ENCODE data around the gene HEMK1.

Gene HEMK1

DNA sequence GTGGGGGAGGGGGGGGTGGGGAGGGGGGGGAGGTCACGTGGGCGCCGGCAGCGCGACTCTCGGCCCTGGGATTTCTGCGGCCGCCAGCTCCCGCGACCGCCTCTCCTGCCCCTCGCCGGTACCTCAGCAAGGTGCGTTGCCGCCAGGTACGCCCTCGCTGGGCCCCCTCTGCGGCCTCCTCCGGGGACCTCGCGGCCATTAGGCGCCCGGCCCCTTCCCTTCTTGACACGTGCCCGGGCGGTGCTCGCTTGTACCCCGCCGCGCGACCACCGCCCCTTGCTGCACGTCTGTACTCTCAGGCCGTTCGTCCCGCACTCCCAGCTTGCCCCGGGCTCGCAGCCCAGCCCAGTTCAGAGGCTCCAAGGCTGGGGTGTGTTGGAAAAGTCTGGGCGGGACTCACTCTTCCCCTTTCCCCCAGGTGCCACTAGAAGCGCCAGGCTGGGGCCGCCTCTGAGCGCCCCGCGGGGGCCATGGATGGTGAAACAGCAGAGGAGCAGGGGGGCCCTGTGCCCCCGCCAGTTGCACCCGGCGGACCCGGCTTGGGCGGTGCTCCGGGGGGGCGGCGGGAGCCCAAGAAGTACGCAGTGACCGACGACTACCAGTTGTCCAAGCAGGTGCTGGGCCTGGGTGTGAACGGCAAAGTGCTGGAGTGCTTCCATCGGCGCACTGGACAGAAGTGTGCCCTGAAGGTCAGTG, 47.9 kb downstream of the HEMK1 start, which contains the start of gene MAPKAPK3:
TSS of gene MAPKAPK3 (plus strand) at position 56 of the 696 bp plus-strand sequence. CDS start at position 471, 415 bp downstream.
- no peak for DNase-seq

DNA sequence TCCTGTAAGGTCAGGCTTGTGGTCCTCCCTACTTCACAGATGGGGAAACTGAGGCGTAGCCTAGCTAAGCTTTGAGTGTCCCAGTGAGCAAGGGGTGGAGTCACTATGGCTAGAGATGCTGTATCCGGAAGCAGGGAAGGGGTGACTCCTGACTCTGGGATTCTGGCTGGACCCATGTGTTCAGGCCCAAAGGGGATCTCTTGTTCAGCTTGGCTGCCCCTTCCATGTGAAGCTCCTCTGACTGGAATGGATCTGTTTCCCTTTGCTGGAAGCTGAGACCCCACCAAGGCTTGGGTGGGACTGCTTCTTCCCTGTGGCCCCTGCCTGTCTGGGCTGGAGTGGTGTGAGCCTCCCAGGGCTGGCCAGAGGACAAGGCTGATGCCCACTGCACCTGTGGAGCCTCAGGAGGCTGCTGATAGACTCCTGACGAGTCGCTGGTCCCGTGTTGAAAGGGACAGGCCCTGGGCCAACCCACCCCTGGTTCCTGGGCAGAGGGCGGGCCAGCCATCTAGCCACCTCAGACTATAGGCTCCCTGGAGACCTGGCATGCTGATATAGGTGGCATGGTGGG, 48.7 kb downstream of the HEMK1 start:
- no peak for DNase-seq

DNA sequence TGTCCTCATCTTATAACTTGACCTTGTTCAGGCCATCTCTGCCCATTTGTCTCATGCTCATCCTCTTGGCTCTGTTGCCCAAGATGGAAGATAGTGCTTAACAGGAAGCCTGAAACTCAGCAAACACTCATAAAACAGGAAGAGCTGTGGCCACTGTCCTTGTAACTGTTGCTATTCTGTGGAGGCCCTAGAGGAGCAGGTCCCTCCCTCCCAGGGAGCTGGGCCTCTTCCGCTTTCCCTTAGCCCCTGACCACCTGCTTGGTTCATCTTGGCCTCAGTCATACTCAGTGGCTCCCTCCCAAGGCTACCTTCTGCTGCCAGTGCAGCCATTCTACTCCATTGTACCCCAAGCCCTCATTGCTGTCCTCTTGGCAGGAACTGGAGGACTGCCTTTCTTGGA, 51.1 kb downstream of the HEMK1 start:
- DNase-seq, result no peak

DNA sequence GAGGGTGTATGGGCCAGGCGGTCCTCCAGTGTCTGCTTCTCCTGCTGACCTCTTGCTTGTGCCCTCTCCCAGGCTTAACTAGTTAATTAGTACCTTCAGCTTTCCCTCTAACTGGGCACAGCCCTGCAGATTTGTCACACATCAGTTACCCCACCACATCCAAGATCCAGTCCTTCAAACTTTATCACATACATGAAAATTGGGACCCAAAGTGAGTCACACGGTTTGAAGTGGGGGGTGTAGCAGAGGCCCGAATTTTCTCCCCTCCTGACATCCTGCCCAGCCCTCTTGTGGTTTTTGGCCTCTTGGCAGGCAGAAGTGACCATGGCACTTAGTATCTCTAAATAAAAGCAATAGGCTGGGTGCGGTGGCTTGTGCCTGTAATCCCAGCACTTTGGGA, 51.5 kb downstream of the HEMK1 start:
- no peak for DNase-seq

DNA sequence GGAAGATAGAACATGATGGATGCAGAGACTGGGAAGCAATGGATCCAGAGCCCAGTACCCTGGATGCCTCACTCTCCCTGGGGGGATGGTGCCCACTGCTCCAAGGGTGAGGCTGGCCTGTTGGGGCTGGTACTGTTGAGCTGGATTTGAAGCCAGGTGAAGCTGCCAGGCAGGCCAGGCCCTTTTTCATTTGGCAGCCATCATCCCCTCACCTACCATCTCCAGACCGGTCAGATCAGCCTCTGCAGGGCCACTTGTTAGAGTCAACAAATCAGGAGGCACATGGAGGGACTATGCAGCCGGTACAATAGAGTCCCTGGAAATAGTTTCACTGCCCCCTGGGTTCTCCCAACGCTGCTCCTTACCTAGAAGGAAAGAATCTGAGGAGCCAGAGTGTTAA, 53.6 kb downstream of the HEMK1 start:
- DNase-seq, result no peak

DNA sequence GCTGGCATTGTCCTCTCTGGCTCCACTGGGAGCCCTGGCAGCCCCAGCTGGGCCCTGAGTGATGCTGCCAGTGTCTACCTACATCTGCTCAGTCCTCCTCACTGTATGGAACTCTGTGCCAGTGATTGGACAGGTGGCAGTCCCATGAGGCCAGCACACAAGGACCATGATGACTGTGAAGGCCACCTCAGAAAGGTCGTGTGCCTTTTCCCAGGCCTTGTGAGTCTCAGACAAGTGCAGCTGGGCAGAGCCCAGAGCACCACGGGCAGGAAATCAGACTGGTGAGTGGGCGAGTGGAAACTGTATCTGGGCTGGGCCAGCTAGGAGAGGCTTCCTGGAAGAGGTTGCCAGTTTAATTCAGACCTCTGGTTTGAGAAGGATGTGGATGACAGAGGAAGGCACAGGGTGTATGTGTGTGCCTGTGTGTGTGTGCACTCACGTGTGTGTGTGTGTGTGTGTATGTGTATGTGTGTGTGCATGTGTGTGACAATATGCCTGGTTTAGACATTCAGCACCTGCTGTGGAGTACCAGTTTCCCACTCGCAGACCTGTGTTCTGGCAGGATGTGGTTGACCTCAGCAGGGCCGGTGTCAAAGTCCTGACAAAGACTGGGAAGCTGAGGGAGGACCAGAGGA, 54.6 kb downstream of the HEMK1 start:
- DNase-seq, result no peak

DNA sequence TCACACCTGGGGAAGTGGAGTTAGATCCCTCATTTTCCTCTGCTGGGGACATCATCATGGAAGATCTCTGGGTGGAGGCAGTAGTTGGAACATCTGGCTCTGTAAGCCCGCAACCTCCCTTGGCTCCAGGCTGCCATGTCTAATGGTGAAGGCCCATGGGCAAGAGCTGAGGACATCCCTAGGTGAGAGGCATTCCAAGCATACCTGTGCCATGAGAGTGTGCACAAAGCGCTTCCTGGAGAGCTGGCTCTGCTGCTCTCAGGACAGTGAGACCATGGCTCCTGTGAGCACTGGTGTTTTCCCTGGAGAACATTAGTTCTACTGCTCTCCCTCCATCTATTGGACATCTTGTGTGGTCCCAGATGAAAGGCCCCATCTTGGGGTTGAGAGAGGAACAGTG, 55.3 kb downstream of the HEMK1 start:
- no peak for DNase-seq

DNA sequence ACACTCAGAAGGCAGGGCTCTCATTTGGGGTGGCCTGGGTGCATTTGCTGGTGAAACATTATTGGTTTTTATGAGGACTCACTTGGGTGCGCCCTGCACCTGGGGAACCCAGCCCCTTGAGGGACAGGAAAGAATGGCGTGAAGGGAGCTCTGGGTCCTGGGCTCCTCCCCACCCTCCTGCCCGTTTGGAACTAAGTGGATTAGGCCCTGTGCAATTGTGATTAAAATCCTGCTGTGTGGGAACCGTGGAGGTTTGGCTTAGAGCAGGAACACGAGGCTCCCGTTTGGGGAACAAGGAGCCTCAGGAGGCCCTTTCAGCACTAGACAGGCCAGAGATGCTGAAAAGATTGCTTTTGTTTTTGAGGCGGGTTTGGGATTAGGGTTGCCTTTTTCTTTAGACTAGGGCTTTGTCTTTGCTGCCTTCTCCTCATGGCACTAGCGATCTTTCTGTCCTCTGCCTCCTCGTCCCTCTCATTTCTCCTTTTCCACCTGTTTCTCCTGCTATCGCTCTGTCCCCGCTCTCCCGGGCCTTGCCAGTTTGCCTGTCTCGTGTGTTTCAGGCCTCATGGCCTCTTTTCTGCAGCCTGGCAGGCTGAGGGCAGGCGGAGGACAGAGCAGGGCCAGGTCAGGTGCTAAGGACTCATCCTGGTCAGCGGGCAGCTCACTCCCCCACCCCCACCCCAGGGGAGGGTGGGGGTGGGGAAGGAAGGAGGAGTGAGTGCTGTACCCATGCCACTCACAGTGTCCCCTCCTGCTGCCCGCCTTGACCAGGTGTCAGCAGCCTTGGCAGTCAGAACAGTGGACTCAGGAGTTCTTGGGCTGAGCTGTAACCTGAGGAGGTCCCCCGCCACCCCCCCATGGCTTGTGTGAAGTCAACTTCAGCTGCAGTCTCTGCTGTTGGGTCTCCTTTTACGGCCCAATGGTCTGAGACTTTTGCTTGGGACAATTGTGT, 56.2 kb downstream of the HEMK1 start:
- DNase-seq, result no peak

DNA sequence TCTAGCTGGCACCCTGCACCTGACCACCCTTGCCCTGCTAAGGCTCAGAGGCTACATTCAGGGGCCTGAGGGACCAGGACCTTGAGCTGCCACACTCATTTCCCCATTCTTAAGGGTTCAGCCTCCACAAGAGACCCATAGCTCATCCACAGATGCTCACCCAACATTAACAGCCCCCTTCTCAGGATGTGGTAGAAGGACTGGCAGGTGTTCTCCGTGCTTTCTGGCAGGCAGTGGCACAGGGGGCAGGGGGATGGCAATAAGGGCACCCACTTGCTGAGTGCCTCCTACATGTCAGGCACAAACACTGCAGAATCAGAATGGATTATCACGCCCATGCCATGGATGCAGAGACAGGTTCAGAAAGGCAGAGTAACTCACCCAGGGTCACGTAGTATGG, 57.1 kb downstream of the HEMK1 start:
- DNase-seq, result no peak

DNA sequence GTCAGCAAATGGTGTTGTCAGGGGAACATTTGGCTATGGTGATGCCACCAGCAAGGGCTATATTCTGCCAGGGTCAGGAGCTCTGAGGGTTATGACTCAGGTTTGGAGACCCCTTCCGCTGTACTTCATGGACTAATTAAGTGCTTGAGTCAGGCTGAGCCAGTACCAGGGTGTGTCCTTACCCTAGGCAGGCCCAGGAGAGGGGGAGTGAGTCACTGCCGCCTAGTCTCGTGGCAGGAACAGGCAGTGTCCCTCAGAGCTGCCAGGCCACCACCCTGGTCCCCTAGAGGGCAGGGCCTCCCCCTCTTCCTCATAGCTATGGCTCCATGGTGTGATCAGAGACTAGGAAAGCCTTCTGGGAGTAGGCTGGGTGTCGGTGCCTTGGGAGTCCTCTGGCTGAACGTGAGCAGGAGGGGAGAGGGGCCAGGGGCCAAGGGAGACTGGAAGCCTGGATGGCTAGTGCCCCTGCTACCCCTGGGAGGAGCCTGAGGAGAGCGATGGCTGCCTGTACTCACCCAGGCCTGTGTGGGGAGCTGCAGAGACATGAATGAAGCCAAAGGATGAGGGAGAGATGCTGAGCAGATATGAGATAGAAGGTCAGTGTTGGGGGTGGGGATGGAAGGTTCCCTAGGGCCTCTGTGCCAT, 58.2 kb downstream of the HEMK1 start:
- no peak for DNase-seq

DNA sequence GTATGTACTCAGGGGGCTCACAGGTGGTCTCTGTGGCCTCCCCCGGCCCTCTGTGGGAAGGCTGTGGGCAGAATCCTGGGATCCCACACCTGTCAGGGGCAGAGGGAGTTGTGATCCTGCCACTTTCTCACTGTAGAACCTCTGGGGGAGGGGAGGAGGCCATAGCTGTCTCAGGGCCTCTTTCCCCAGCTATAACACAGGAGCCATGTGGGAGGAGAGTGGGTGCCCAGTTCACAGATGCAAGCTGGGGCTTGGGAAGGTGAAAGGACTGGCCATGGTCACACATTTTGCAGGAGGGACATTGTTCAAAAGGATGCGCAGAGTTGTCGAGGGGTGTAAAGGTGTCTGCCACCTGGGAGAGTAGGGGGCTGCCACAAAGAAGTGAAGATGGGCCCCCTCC, 59.3 kb downstream of the HEMK1 start:
- DNase-seq, result no peak

DNA sequence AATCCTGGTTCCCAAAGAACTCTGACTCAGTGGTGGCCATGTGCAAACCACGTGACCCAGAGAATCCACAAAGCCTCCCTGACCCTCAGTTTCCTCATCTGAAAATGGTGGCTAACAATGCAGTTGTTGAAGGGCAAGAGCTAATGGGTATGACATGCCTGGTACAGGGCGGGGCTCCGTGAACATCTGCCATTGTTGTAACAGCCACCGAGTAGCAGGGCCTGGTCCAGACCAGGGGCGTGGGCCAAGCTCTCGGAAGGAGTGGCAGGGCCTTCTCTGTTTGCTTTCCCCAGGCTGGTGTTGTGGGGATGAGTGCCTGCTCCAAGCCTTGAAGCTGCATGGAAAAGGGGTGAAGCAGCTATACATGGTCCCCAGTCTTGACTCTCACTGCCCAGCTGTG, 61.1 kb downstream of the HEMK1 start:
- DNase-seq, result no peak

DNA sequence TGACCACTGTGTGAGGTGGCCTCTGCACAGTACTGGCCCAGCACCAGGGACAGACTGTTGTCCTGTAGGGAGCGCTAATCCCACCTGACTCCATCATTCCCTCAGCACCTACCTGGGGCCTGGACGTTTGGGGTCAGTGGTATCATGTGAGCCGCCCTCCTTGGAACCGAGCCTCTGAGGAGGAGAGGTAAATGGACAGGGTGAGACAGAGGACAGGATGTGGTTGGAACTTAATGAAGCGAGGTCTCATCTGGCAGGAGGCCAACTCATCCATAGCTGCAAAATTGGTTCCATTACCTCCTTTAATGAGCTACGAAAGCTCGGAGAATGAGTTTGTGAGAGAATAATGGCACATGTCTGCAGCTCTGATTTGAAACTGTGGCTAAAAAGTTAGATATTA, 61.6 kb downstream of the HEMK1 start:
- peak; percentile 73 for DNase-seq

DNA sequence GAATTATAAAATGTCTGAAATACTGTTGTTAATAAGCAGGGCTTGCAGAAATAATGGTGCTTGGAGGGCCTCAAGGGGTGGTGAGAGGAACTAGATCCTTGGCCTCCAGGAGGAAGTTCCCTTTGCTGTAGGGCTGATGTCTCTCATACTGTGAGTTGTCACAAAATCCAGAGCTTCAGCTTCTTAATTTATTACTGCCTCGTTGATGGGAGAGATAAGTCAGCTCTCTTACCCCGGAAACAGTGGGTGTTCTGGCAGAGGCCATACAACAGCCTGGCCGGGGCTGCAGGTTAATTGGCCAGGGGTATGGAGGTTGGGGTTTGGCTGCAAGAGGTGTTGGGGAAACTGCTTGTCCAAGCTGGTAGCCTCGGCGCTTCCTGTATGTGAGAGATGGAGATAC, 63.1 kb downstream of the HEMK1 start:
- no peak for DNase-seq

DNA sequence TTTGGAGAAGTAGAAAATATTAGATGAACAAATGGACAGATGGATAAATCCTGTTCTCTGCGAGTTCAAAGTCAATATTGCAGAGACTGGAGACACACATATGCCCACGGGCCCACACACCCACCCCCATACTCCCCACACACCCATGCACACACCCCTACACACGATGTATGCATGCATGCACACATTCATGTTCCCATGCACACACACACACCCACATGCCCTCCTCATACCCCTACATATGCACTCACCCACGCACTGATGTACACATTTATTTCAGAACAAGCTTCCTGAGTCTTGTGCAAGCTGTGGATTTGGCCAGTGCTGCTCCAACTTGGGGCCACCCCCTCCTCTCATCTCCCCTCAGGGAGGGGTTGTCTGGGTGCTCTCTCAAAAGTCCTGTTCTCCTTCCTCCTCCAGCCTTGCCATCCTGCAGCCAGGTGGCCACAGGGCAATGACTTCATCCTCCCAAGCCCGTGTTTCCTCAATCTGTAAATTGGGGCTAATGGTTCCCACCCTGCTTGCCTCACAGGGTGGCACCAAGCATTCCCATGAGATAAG, 64.0 kb downstream of the HEMK1 start:
- DNase-seq, result no peak

DNA sequence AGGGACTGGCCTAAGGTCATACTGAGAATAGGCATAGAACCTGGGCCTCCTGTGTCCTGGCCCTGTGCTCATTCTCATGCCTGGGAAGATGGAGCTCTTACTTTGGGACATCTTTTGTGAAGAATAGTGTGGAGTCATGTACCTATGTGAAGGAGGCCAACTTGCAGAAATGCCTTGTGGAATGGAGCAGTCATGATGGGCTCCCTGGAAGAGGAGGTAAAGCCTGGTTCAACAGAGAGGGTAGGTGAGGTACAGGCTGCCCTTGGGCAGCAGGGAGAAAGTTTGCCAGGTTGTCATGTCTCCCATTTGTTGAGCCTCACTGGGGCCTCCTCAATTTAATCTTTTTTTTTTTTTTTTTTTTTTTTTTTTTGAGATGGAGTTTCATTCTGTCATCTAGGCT, 65.7 kb downstream of the HEMK1 start:
- DNase-seq, result no peak

DNA sequence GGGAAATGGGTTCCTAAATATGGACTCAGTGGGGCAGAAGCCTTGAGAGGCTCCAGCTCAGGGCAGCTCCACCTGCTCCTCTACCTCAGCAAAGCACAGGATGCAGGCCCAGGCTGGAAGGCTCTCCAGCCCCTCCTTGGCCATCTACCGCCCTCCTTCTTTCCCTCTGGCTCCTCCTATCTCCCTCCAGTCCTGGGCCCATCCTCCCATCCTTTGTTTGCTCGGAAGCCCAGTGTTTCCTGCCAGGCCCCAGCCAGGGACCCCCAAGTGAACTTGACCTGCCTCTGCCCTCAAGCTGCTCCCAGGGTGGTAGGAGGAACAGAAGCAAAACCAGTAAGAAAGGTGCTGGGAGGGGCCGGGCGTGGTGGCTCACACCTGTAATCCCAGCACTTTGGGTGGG, 67.7 kb downstream of the HEMK1 start:
- DNase-seq, result no peak

DNA sequence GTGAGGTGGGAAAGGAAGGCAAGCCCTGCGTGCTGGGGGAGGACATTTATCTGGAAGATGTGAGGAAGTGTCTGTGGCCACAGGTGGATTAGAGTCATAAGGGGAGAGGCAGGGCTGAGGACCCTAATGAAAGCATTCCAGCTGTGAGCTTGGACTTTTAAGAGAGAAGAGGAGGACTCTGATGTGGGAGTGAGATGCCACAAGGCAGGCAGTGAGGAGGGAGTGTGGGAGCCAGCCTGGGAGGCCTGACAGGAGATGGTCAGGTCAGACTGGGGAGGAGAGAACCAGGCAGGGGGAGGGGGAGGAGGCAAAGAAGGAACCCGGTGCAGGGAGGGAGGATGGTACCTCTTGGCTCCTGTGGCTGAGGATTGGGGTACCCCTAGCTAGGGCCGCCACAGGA, 68.6 kb downstream of the HEMK1 start:
- DNase-seq, result no peak

DNA sequence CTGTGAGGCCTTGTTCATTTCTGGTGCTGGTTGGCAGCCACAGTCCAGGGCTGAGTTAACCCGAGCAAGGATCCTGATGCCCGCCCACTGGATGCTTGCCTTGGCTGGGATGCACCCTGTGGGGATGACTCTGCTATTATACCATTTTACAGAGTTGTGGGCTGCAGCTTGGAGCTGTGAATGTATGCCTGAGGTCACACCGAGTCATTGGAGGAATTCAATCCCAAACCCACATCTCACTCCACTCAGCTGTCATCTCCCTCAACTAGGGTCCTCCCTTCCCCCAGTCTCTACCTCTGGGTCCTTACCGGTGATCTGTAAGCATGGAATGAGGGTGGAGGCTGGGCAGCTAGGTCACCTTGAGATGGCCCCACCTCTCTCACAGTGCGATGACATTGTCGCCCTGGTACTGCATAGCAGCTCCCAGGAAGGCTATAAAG, 69.8 kb downstream of the HEMK1 start:
- DNase-seq, result no peak

DNA sequence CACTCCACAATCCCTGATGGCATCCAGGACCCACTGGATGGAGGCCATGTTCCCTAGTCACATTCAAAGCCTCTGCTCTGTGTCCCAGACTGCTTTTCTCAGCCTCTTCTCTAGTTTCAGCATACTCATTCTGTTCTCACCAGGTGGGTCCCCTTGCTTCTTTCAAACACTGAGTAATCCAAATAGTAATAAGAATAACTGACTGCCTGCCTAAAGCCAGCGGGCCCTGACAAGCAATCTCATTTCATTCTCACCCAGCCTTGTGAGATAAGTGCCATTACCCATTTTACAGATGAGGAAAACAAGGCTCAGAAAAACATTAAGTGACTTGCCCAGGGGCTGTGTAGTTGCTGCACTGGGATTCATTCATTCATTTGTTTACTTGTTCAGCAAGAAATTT, 73.1 kb downstream of the HEMK1 start:
- DNase-seq, result no peak

DNA sequence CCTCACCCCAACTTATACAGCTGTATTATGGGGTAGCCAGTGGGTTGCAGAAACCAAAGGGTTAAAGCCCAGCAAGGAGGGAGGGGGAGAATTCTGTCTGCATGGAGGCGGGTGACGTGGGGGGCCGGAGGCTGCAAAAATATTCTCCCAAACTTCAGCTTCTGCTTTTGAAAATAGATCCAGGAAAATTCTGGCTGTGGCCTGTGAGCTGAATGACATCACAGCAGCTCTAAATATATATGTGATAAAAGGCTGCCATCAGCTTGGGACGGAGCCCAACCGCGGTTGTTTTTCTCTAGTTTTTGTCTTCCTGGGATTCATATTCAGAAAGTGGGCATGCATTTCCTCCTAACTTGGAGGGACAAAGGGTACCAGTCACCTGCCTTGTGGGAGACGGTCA, 75.2 kb downstream of the HEMK1 start:
- no peak for DNase-seq

DNA sequence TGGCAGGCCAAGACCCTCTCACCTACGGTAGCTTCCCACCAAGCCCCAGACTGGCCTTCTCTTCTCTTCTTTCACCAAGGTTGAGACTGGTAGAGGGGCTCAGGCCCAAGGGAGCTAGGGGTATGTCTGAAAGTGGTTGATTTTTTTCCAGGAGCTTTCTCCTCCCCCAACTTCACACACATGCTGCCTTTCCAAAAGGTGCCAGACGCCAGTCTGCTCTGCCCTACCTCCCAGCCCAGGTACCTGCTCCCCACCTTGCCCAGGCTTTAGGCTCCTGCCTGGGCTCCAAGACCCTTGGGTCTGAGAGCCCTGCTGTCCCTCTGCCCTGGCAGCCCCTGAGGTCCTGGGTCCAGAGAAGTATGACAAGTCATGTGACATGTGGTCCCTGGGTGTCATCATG, 76.1 kb downstream of the HEMK1 start:
- DNase-seq, result no peak
